Urinary bladder (tissue), 4 donors: Measurements from ENCODE around the gene SLC26A11. TPM values are rescaled to one million over a fixed set of nuclear protein-coding genes. Genes with fewer than 3 reads are reported as not detected.
"Not testable (repeated sequence)": the region's sequence is repeated elsewhere in the genome, so short reads cannot be mapped to it uniquely, and the experiment has no call there.

Source experiments
- DNase-seq: peaks from one replicate; pipeline ENCODE4 v3.0.0-alpha.2; 2015; ENCODE audit errors: extremely low spot score
- H3K27ac ChIP-seq: one replicate; pipeline ENCODE4 v1.5.1; 2013; ENCODE audit warnings: low read depth, mild to moderate bottlenecking, moderate library complexity
- H3K36me3 ChIP-seq: one replicate; pipeline ENCODE4 v1.6.1; 2013; ENCODE audit warnings: mild to moderate bottlenecking, moderate library complexity; ENCODE audit not compliant: insufficient read depth
- H3K4me1 ChIP-seq: one replicate; pipeline ENCODE4 v1.6.1; 2013; ENCODE audit warnings: mild to moderate bottlenecking, moderate library complexity; ENCODE audit not compliant: insufficient read depth
- H3K4me3 ChIP-seq: one replicate; pipeline ENCODE4 v1.5.1; 2013; ENCODE audit warnings: low read depth, low read length
- WGBS: extraction: QIAGEN DNeasy Blood & Tissue Kit; methylation state at CpG from one replicate; pipeline ENCODE4 v1.1.7; 2013; 5-methylcytosine and 5-hydroxymethylcytosine counted together
- polyA plus RNA-seq: library from polyadenylated mRNA; stranded (reverse); fragments of 200-250 nt; gene quantifications from one replicate; pipeline ENCODE4 v1.2.3, GENCODE V29; 2013
- total RNA-seq: library from RNA; depleted of rRNA; stranded (reverse); fragments of >200 nt; gene quantifications from one replicate; pipeline ENCODE4 v1.2.3, GENCODE V29; 2014
- donor health status: healthy with polysubstance abuse.
- donor health status: healthy.

SLC26A11 gene
- total and polyA plus RNA-seq, 2 donors = 9.2 to 14.2 TPM

DNA sequence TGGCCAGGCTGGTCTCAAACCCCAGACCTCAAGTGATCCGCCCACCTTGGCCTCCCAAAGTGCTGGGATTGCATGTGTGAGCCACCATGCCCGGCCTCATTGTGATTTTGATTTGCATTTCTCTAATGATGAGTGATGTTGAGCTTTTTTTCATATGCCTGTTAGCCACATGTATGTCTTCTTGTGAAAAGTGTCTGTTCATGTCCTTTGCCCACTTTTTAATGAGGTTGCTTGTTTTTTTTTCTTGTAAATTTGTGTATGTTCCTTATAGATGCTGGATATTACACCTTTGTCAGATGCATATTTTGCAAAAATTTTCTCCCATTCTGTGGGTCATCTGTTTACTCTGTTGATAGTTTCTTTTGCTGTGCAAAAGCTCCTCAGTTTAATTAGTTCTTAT is 80.5 kb downstream of the SLC26A11 start:
- 94% methylated on average over 2 of the region's 2 CpGs for WGBS
- peaks cover 14% of the 10 kb centered on the region for H3K36me3 ChIP-seq
- not testable (repeated sequence) for H3K4me3 ChIP-seq, DNase-seq, H3K27ac ChIP-seq, H3K4me1 ChIP-seq

Other genes with a start within 250 kb of the SLC26A11 start
- gene TBC1D16, start 184.6 kb upstream of the SLC26A11 start, total RNA-seq = 15.8 TPM
- gene TBC1D16, start 184.6 kb upstream of the SLC26A11 start, polyA plus RNA-seq = 21.5 TPM
- 8.0 TPM for gene CCDC40, start 183.8 kb upstream of the SLC26A11 start, total RNA-seq
- 2.2 TPM for gene CCDC40, start 183.8 kb upstream of the SLC26A11 start, polyA plus RNA-seq
- 21.4 TPM for gene GAA, start 118.8 kb upstream of the SLC26A11 start, total RNA-seq
- 54.4 TPM for gene GAA, start 118.8 kb upstream of the SLC26A11 start, polyA plus RNA-seq
- 59.5 TPM for gene EIF4A3, start 73.3 kb upstream of the SLC26A11 start, total RNA-seq
- gene EIF4A3, start 73.3 kb upstream of the SLC26A11 start, polyA plus RNA-seq = 80.3 TPM
- gene CARD14, start 50.4 kb upstream of the SLC26A11 start, total RNA-seq = 3.3 TPM
- gene CARD14, start 50.4 kb upstream of the SLC26A11 start, polyA plus RNA-seq = 1.2 TPM
- gene SGSH, start 94 bp upstream of the SLC26A11 start, total RNA-seq = 8.4 TPM
- 30.6 TPM for gene SGSH, start 94 bp upstream of the SLC26A11 start, polyA plus RNA-seq
- 81.5 TPM for gene RNF213, start 40.4 kb downstream of the SLC26A11 start, total RNA-seq
- gene RNF213, start 40.4 kb downstream of the SLC26A11 start, polyA plus RNA-seq = 37.2 TPM
- gene ENDOV, start 194.7 kb downstream of the SLC26A11 start, total RNA-seq = 12.9 TPM
- gene ENDOV, start 194.7 kb downstream of the SLC26A11 start, polyA plus RNA-seq = 17.8 TPM